WTC11 (cell line): Measurements from ENCODE around the gene MAPK8IP1. TPM values are rescaled to one million over a fixed set of nuclear protein-coding genes. Genes with fewer than 3 reads are reported as not detected.

Experiments
- ATAC-seq: fragments of 200-7000 bp; cut with Tn5 transposase; 2 replicates; pipeline ENCODE4 v1.10.0; 2021; ENCODE audit warnings: mild to moderate bottlenecking, moderate library complexity
- CTCF ChIA-PET: fragments of 300-600 bp; sonication (Branson Sonifier 250); formaldehyde crosslinking; loops from one replicate; lab custom pipeline; 2021; ENCODE audit warnings: antibody characterized with exemption; lab: Charles Lee
- POLR2A ChIA-PET: fragments of 350-600 bp; sonication (Branson Sonifier 250); formaldehyde crosslinking; loops from one replicate; lab custom pipeline; 2021; ENCODE audit warnings: antibody characterized with exemption; lab: Charles Lee
- DNase-seq: peaks from one replicate; pipeline ENCODE4 v3.0.0; 2021; ENCODE audit warnings: low spot score
- H3K27ac Mint-ChIP-seq: 2 replicates; pipeline ENCODE4 v1.8.0; 2021; ENCODE audit warnings: mixed read lengths
- H3K27me3 Mint-ChIP-seq: 2 replicates; pipeline ENCODE4 v1.8.0; 2021; ENCODE audit warnings: low read depth, mild to moderate bottlenecking, moderate library complexity, mixed read lengths
- H3K36me3 Mint-ChIP-seq: 2 replicates; pipeline ENCODE4 v1.8.0; 2021; ENCODE audit warnings: mixed read lengths
- H3K4me1 Mint-ChIP-seq: 2 replicates; pipeline ENCODE4 v1.8.0; 2022; ENCODE audit warnings: mixed read lengths
- H3K4me3 Mint-ChIP-seq: 2 replicates; pipeline ENCODE4 v1.8.0; 2021; ENCODE audit warnings: mild to moderate bottlenecking, moderate library complexity, mixed read lengths
- H3K9me3 Mint-ChIP-seq: 2 replicates; pipeline ENCODE4 v1.8.0; 2021; ENCODE audit warnings: mixed read lengths
- AR ChIP-seq: fragments of 250-450 bp; sonication (Bioruptor Pico); IDR thresholded peaks from 2 replicates; pipeline ENCODE4 v1.9.0; 2021; ENCODE audit warnings: mild to moderate bottlenecking
- CBFB ChIP-seq: sonication (generic); formaldehyde crosslinking; IDR thresholded peaks from 2 replicates; pipeline ENCODE4 v1.8.1; 2022; ENCODE audit warnings: mild to moderate bottlenecking, low read depth, missing genetic modification reagents
- ETV6 ChIP-seq: sonication (generic); formaldehyde crosslinking; IDR thresholded peaks from 2 replicates; pipeline ENCODE4 v1.8.1; 2022; ENCODE audit warnings: mild to moderate bottlenecking, missing genetic modification reagents
- FOXP1 ChIP-seq: sonication (generic); formaldehyde crosslinking; IDR thresholded peaks from 2 replicates; pipeline ENCODE4 v1.8.0; 2022; ENCODE audit warnings: missing genetic modification reagents, mild to moderate bottlenecking, moderate library complexity, borderline replicate concordance
- KAT7 ChIP-seq: sonication (generic); formaldehyde crosslinking; IDR thresholded peaks from 2 replicates; pipeline ENCODE4 v1.8.1; 2023; ENCODE audit warnings: missing genetic modification reagents, mild to moderate bottlenecking, borderline replicate concordance
- MAX ChIP-seq: sonication (generic); formaldehyde crosslinking; IDR thresholded peaks from 2 replicates; pipeline ENCODE4 v1.8.0; 2022; ENCODE audit warnings: mild to moderate bottlenecking, missing genetic modification reagents
- MLX ChIP-seq: sonication (generic); formaldehyde crosslinking; IDR thresholded peaks from 2 replicates; pipeline ENCODE4 v1.8.1; 2023; ENCODE audit warnings: mild to moderate bottlenecking, missing genetic modification reagents, moderate library complexity
- NR3C1 ChIP-seq: sonication (generic); formaldehyde crosslinking; conservative IDR thresholded peaks from 2 replicates; pipeline ENCODE4 v1.8.1; 2023; ENCODE audit warnings: low read depth, mild to moderate bottlenecking, missing genetic modification reagents
- PRDM15 ChIP-seq: sonication (generic); formaldehyde crosslinking; IDR thresholded peaks from 2 replicates; pipeline ENCODE4 v1.8.0; 2022; ENCODE audit warnings: missing genetic modification reagents
- RELA ChIP-seq: sonication (generic); formaldehyde crosslinking; IDR thresholded peaks from 2 replicates; pipeline ENCODE4 v1.8.1; 2022; ENCODE audit warnings: missing genetic modification reagents, mild to moderate bottlenecking, borderline replicate concordance
- SMAD3 ChIP-seq: sonication (generic); formaldehyde crosslinking; IDR thresholded peaks from 2 replicates; pipeline ENCODE4 v1.8.0; 2022; ENCODE audit warnings: missing genetic modification reagents, mild to moderate bottlenecking, borderline replicate concordance
- SOX15 ChIP-seq: fragments of 250-450 bp; sonication (Bioruptor Pico); IDR thresholded peaks from 2 replicates; pipeline ENCODE4 v1.9.0; 2021; ENCODE audit warnings: mild to moderate bottlenecking
- TEAD4 ChIP-seq: sonication (generic); formaldehyde crosslinking; IDR thresholded peaks from 2 replicates; pipeline ENCODE4 v1.8.0; 2022; ENCODE audit warnings: mild to moderate bottlenecking, missing genetic modification reagents
- USF2 ChIP-seq: sonication (generic); formaldehyde crosslinking; IDR thresholded peaks from 2 replicates; pipeline ENCODE4 v1.8.1; 2023; ENCODE audit warnings: mild to moderate bottlenecking, missing genetic modification reagents, moderate library complexity
- ZNF219 ChIP-seq: sonication (generic); formaldehyde crosslinking; IDR thresholded peaks from 2 replicates; pipeline ENCODE4 v1.8.0; 2023; ENCODE audit warnings: missing genetic modification reagents, mild to moderate bottlenecking, borderline replicate concordance
- ZNF671 ChIP-seq: fragments of 250-450 bp; sonication (Bioruptor Pico); IDR thresholded peaks from 2 replicates; pipeline ENCODE4 v1.8.0; 2021; ENCODE audit warnings: mild to moderate bottlenecking
- total RNA-seq: library from RNA; stranded (reverse); gene quantifications from 3 replicates; pipeline ENCODE4 v1.2.3, GENCODE V29; 2021
- TF ChIP-seq, protein P1 (sequence below): sonication (generic); formaldehyde crosslinking; IDR thresholded peaks from 2 replicates; pipeline ENCODE4 v1.8.0; 2023; ENCODE audit warnings: missing genetic modification reagents
- TF ChIP-seq, protein P2 (sequence below): sonication (generic); formaldehyde crosslinking; IDR thresholded peaks from 2 replicates; pipeline ENCODE4 v1.8.0; 2022; ENCODE audit warnings: mild to moderate bottlenecking, missing genetic modification reagents
- TF ChIP-seq, protein P3 (sequence below): fragments of 250-450 bp; sonication (Bioruptor Pico); IDR thresholded peaks from 2 replicates; pipeline ENCODE4 v2.1.2; 2022; ENCODE audit warnings: mild to moderate bottlenecking, moderate library complexity
- TF ChIP-seq, protein P4 (sequence below): sonication (generic); formaldehyde crosslinking; IDR thresholded peaks from 2 replicates; pipeline ENCODE4 v1.8.0; 2022; ENCODE audit warnings: mild to moderate bottlenecking, missing genetic modification reagents

Gene MAPK8IP1
- total RNA-seq, 1 experiment from 2014 or later = 34.1 TPM

DNA sequence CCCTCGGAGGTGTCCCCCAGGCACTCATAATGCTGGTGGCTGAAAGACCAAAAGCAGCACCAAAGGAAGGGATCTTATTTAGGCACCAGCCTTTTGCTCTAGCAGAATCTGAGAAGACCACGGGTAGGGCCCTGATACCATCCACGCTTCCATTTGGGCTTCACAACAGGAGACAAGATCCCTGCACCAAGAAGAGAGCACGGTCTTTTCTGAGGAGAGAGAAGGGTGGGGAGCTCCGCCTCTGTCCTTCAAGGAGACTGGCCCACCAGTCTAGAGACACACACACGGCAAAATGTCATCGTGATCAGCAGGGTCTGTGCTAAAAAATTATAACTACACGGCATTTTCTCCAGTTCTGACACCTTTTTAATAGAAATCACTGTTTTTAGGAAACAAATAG is 46.8 kb downstream of the MAPK8IP1 start (continued):
- no peak for TF ChIP-seq MLX
- no peak for TF ChIP-seq AR (CRISPR knock-in tag)
- no peak for TF ChIP-seq SMAD3 (CRISPR knock-in tag)
- no peak for TF ChIP-seq ETV6 (CRISPR knock-in tag)

GRCh38 chr11:45933131-45933831 is 47.8 kb downstream of the MAPK8IP1 start:
- Mint-ChIP-seq H3K27me3 (no peaks in the 10 kb centered on the region; the same call in 1 of the 2 replicates), H3K27ac (no peak overlapping the region; the same call in 1 of the 2 replicates), H3K9me3 (no peaks in the 10 kb centered on the region), H3K36me3 (peaks cover 17% of the 10 kb centered on the region), H3K4me3 (no peak overlapping the region), H3K4me1 (peaks cover 6% of the 10 kb centered on the region)
- ChIA-PET CTCF (interaction anchor here (0.7 kb wide), 1 partner anchor 73 kb away, joined by 3 read pairs; no protein-coding TSS in a partner anchor), POLR2A (no interaction called here)
- no peak for ATAC-seq
- DNase-seq = no peak
- TF ChIP-seq FOXP1 (no peak), KAT7 (CRISPR knock-in tag) (no peak), ZNF671 (no peak), NR3C1 (CRISPR knock-in tag) (no peak), CBFB (no peak), USF2 (CRISPR knock-in tag) (no peak), SOX15 (CRISPR knock-in tag) (no peak), MAX (CRISPR knock-in tag) (no peak), ZNF219 (CRISPR knock-in tag) (no peak), TEAD4 (CRISPR knock-in tag) (no peak), SMAD3 (CRISPR knock-in tag) (no peak), PRDM15 (CRISPR knock-in tag) (no peak), RELA (CRISPR knock-in tag) (no peak)
- TF ChIP-seq, protein P1, sequence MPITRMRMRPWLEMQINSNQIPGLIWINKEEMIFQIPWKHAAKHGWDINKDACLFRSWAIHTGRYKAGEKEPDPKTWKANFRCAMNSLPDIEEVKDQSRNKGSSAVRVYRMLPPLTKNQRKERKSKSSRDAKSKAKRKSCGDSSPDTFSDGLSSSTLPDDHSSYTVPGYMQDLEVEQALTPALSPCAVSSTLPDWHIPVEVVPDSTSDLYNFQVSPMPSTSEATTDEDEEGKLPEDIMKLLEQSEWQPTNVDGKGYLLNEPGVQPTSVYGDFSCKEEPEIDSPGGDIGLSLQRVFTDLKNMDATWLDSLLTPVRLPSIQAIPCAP (CRISPR knock-in tag) = no peak
- TF ChIP-seq, protein P2, sequence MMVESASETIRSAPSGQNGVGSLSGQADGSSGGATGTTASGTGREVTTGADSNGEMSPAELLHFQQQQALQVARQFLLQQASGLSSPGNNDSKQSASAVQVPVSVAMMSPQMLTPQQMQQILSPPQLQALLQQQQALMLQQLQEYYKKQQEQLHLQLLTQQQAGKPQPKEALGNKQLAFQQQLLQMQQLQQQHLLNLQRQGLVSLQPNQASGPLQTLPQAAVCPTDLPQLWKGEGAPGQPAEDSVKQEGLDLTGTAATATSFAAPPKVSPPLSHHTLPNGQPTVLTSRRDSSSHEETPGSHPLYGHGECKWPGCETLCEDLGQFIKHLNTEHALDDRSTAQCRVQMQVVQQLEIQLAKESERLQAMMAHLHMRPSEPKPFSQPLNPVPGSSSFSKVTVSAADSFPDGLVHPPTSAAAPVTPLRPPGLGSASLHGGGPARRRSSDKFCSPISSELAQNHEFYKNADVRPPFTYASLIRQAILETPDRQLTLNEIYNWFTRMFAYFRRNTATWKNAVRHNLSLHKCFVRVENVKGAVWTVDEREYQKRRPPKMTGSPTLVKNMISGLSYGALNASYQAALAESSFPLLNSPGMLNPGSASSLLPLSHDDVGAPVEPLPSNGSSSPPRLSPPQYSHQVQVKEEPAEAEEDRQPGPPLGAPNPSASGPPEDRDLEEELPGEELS (CRISPR knock-in tag) = no peak
- TF ChIP-seq, protein P3, sequence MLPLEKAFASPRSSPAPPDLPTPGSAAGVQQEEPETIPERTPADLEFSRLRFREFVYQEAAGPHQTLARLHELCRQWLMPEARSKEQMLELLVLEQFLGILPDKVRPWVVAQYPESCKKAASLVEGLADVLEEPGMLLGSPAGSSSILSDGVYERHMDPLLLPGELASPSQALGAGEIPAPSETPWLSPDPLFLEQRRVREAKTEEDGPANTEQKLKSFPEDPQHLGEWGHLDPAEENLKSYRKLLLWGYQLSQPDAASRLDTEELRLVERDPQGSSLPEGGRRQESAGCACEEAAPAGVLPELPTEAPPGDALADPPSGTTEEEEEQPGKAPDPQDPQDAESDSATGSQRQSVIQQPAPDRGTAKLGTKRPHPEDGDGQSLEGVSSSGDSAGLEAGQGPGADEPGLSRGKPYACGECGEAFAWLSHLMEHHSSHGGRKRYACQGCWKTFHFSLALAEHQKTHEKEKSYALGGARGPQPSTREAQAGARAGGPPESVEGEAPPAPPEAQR (CRISPR knock-in tag) = no peak
- TF ChIP-seq, protein P4, sequence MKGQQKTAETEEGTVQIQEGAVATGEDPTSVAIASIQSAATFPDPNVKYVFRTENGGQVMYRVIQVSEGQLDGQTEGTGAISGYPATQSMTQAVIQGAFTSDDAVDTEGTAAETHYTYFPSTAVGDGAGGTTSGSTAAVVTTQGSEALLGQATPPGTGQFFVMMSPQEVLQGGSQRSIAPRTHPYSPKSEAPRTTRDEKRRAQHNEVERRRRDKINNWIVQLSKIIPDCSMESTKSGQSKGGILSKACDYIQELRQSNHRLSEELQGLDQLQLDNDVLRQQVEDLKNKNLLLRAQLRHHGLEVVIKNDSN (CRISPR knock-in tag) = no peak
